Mucosa of rectum (tissue), 2 donors: ENCODE results near the gene LRRC2.

Experiments used
- H3K27ac ChIP-seq, 2 donors: one replicate each; pipeline ENCODE4 v1.7.0; 2013; ENCODE audit warnings: inconsistent platforms in 2 of 2, low read depth in 2 of 2, low read length in 2 of 2
- H3K27me3 ChIP-seq, 2 donors: one replicate each; pipeline ENCODE4 v1.7.0; 2013; ENCODE audit warnings: low read length in 2 of 2; ENCODE audit not compliant: control insufficient read depth in 2 of 2, insufficient read depth in 2 of 2
- H3K36me3 ChIP-seq, 2 donors: one replicate each; pipeline ENCODE4 v1.7.0; 2013; ENCODE audit warnings: low read length in 2 of 2; ENCODE audit not compliant: control insufficient read depth in 2 of 2, insufficient read depth in 2 of 2
- H3K4me1 ChIP-seq, 2 donors: one replicate each; pipeline ENCODE4 v1.7.0; 2013; ENCODE audit warnings: low read length in 2 of 2, mild to moderate bottlenecking in 1 of 2; ENCODE audit not compliant: control insufficient read depth in 2 of 2, insufficient read depth in 2 of 2
- H3K4me3 ChIP-seq, 2 donors: one replicate each; pipeline ENCODE4 v1.7.0; 2013; ENCODE audit warnings: low read length in 2 of 2
- H3K9ac ChIP-seq, 2 donors: one replicate each; pipeline ENCODE4 v1.7.0; 2013; ENCODE audit warnings: low read length in 2 of 2, low read depth in 1 of 2, mild to moderate bottlenecking in 1 of 2
- H3K9me3 ChIP-seq, 2 donors: one replicate each; pipeline ENCODE4 v1.7.0; 2013; ENCODE audit warnings: low read length in 2 of 2; ENCODE audit not compliant: control insufficient read depth in 2 of 2
- donor health status: healthy.
- donor health status: Normal muscosa, but diverticular disease.

The LRRC2 gene

GRCh38 chr3:46517784-46518181 lies 48.3 kb downstream of the LRRC2 start:
- Histone ChIP-seq H3K36me3 (no peaks in the 10 kb centered on the region), H3K9ac (no peak overlapping the region), H3K27ac (no peak overlapping the region), H3K4me3 (no peak overlapping the region), H3K27me3 (no peaks in the 10 kb centered on the region), H3K9me3 (no peaks in the 10 kb centered on the region), H3K4me1 (no peaks in the 10 kb centered on the region)

- Histone ChIP-seq H3K36me3 (no peaks in the 10 kb centered on the region), H3K4me3 (no peak overlapping the region), H3K9ac (no peak overlapping the region), H3K27ac (no peak overlapping the region), H3K4me1 (no peaks in the 10 kb centered on the region), H3K9me3 (no peaks in the 10 kb centered on the region), H3K27me3 (no peaks in the 10 kb centered on the region)
Observed at GRCh38 chr3:46517016-46517783, 48.9 kb downstream of the LRRC2 start.

GRCh38 chr3:46516521-46516920 lies 49.6 kb downstream of the LRRC2 start:
- H3K27ac ChIP-seq: no peak overlapping the region
- no peak overlapping the region for H3K4me3 ChIP-seq
- no peaks in the 10 kb centered on the region for H3K4me1 ChIP-seq
- no peaks in the 10 kb centered on the region for H3K27me3 ChIP-seq
- no peaks in the 10 kb centered on the region for H3K9me3 ChIP-seq
- H3K9ac ChIP-seq: no peak overlapping the region
- no peaks in the 10 kb centered on the region for H3K36me3 ChIP-seq

- Histone ChIP-seq H3K9ac (no peak overlapping the region), H3K27me3 (no peaks in the 10 kb centered on the region), H3K27ac (no peak overlapping the region), H3K4me3 (no peak overlapping the region), H3K4me1 (no peaks in the 10 kb centered on the region), H3K9me3 (no peaks in the 10 kb centered on the region), H3K36me3 (no peaks in the 10 kb centered on the region)
Observed at GRCh38 chr3:46512191-46512749, 53.8 kb downstream of the LRRC2 start.

DNA sequence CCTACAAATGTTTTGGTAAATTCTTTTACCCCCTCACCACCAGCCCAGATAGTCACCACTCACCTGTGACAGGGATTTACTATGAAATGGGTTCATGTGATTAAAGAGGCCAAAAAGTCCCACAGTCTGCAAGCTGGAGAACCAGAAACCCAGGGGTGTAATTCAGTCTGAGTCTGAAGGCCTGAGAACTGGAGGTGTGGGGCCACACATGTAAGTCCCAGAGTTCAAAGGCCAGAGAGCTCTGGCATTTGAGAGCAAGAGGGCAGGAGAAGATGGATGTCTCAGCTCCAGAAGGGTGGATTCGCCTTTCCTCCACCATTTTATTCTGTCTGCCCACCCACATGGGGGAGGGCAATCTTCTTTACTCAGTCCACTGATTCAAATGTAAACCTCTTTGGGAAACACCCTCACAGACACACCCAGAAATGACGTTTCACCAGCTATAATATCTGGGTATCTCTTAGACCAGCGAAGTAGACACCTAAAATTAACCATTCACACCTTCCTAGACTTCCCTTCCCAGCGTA lies 56.4 kb downstream of the LRRC2 start:
- Histone ChIP-seq H3K36me3 (no peaks in the 10 kb centered on the region), H3K27ac (no peak overlapping the region), H3K4me1 (no peaks in the 10 kb centered on the region), H3K27me3 (no peaks in the 10 kb centered on the region), H3K4me3 (no peak overlapping the region), H3K9ac (no peak overlapping the region), H3K9me3 (no peaks in the 10 kb centered on the region)

DNA sequence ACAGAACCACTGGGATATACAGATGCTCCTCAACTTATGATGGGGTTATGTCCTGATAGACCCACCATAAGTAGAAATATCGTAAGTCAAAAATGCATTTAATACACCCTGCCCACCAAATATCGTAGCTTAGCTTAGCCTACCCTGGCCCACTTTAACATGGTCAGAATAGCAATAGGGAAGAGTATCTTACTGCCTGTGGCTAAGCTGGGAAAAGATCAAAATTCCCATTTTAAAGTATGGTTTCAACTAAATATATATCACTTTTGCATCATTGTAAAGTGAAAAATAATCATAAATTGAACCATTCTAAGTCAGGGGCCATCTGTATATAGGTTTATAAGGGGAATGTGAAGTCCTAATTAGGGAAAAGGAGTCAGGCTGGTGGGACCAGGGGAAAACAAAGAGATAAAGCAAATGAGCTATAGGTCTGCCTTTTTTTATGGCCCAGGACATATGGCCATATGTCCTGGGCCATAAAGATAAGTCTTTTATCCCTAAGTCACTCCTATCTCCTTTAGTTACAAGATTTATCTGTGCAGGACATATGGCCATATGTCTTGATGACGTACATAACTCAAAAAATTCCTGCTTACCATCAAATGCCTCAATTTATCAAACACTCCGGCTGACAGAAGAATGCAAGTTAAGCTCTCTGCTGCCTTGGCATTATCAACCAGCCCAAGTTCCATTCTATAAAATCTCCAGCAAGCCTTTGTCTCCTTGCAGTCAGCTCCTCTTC lies 57.1 kb downstream of the LRRC2 start:
- no peaks in the 10 kb centered on the region for H3K9me3 ChIP-seq
- no peak overlapping the region for H3K4me3 ChIP-seq
- H3K27ac ChIP-seq: no peak overlapping the region
- no peaks in the 10 kb centered on the region for H3K27me3 ChIP-seq
- no peaks in the 10 kb centered on the region for H3K4me1 ChIP-seq
- no peaks in the 10 kb centered on the region for H3K36me3 ChIP-seq
- no peak overlapping the region for H3K9ac ChIP-seq

- Histone ChIP-seq H3K4me1 (no peaks in the 10 kb centered on the region), H3K4me3 (no peak overlapping the region), H3K27me3 (no peaks in the 10 kb centered on the region), H3K9ac (no peak overlapping the region), H3K27ac (no peak overlapping the region), H3K9me3 (no peaks in the 10 kb centered on the region), H3K36me3 (no peaks in the 10 kb centered on the region)
Observed at GRCh38 chr3:46506526-46506925, 59.6 kb downstream of the LRRC2 start.

DNA sequence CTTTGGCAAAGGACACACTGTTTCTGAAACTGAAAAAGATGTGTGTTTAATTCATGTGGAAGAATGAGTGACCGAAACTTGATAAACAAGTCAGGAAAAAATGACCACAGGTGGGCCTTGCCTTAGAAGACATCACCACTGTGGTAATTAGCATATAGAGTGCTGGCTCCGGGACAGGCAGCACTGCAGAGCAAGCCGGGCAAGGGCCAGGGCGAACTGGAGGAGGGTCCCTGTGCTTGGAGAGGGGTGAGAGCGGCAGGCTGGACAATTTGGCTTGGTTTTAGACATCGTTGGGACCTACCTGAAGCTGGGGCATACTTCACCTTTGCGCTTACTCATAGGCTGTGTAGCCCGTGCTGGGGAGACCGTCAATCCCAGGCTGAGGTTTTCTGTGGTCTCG lies 60.1 kb downstream of the LRRC2 start:
- no peak overlapping the region for H3K4me3 ChIP-seq
- no peak overlapping the region for H3K27ac ChIP-seq
- no peaks in the 10 kb centered on the region for H3K4me1 ChIP-seq
- H3K9ac ChIP-seq: no peak overlapping the region
- no peaks in the 10 kb centered on the region for H3K36me3 ChIP-seq
- H3K27me3 ChIP-seq: no peaks in the 10 kb centered on the region
- no peaks in the 10 kb centered on the region for H3K9me3 ChIP-seq

DNA sequence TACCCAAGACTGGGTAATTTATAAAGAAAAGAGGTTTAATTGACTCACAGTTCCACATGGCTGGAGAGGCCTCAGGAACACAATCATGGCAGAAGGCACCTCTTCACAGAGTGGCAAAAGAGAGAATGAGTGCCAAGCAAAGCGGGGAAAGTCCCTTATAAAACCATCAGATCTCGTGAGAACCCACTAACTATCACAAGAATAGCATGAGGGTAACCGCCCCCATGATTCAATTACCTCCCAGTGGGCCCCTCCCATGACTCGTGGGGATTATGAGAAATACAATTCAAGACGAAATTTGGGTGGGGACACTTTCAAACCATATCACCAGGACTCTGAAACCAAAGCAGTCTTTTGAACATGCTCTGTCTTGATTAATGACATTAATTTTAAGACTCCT lies 61.3 kb downstream of the LRRC2 start:
- Histone ChIP-seq H3K36me3 (no peaks in the 10 kb centered on the region), H3K4me3 (no peak overlapping the region), H3K9me3 (no peaks in the 10 kb centered on the region), H3K4me1 (no peaks in the 10 kb centered on the region), H3K27me3 (no peaks in the 10 kb centered on the region), H3K27ac (no peak overlapping the region), H3K9ac (no peak overlapping the region)

GRCh38 chr3:46503200-46503874 lies 62.8 kb downstream of the LRRC2 start:
- H3K9me3 ChIP-seq: no peaks in the 10 kb centered on the region
- no peaks in the 10 kb centered on the region for H3K27me3 ChIP-seq
- H3K4me1 ChIP-seq: no peaks in the 10 kb centered on the region
- H3K4me3 ChIP-seq: no peak overlapping the region
- H3K36me3 ChIP-seq: no peaks in the 10 kb centered on the region
- no peak overlapping the region for H3K9ac ChIP-seq
- H3K27ac ChIP-seq: no peak overlapping the region
